Measurements from ENCODE around the gene GNG14. TPM values are rescaled to one million over a fixed set of nuclear protein-coding genes. Genes with fewer than 3 reads are reported as not detected.
A peak's percentile ranks its signal among the peaks of the same experiment; 100 is the strongest.

GNG14 gene
- total and polyA plus RNA-seq, 2 of the 13 experiments (the other 11 are each of a cell fraction or from before 2014, with no cell fraction given) = not detected

DNA sequence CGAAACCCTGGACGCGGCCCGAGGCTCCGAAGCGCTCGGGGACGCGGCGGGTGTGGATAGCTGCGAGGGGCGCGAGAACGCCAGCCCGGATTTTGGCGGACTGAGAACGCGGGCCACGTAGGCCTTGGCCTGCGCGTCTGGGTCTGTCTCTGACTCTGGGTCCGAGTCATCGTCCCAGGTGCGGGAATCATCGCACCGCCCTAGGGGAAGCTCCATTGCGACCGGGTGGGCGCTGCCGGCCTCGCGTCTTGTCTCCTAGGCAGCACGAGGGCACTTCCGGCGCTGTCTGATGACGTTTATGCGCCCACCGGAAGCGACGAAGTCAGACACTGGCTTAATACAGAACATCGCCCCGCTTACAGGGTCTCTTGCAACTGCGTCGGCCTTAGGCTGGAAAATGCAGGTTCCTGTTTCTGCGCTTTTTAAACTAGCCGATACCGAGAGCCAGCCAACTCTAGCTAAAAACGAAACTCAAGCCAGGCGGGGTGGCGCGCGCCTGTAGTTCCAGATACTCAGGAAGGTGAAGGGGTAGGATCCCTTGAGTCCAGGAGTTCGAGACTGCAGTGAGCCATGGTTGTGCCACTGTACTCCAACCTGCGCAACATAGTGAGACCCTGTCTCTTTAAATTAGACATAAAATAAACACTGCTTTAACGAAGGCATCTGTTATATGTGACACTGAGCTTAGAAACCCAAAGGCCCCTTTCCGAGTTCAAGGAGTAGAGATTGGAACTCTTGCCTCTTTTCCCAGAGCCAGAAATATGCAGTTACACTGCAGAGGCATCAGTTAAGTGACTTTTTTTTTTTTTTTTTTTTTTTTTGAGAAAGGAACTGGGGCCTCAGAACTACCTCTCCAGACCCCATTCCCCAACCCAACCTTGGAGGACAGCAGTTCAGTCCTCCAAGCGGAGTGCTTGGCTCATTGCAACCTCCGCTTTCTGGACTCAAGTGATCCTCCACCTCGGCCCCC lies 8.9 kb downstream of the GNG14 start, which contains the start of gene FBXW9 (continued):
- TF ChIP-seq, protein P1, sequence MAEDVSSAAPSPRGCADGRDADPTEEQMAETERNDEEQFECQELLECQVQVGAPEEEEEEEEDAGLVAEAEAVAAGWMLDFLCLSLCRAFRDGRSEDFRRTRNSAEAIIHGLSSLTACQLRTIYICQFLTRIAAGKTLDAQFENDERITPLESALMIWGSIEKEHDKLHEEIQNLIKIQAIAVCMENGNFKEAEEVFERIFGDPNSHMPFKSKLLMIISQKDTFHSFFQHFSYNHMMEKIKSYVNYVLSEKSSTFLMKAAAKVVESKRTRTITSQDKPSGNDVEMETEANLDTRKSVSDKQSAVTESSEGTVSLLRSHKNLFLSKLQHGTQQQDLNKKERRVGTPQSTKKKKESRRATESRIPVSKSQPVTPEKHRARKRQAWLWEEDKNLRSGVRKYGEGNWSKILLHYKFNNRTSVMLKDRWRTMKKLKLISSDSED (CRISPR knock-in tag; IDR thresholded peaks at IDR 0.05) = no peak
- TF ChIP-seq, protein P2, sequence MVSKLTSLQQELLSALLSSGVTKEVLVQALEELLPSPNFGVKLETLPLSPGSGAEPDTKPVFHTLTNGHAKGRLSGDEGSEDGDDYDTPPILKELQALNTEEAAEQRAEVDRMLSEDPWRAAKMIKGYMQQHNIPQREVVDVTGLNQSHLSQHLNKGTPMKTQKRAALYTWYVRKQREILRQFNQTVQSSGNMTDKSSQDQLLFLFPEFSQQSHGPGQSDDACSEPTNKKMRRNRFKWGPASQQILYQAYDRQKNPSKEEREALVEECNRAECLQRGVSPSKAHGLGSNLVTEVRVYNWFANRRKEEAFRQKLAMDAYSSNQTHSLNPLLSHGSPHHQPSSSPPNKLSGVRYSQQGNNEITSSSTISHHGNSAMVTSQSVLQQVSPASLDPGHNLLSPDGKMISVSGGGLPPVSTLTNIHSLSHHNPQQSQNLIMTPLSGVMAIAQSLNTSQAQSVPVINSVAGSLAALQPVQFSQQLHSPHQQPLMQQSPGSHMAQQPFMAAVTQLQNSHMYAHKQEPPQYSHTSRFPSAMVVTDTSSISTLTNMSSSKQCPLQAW (CRISPR knock-in tag; IDR thresholded peaks at IDR 0.05) = peak; percentile 91; the same call in 1 of the 2 replicates
- TF ChIP-seq ZNF83 (CRISPR knock-in tag; IDR thresholded peaks at IDR 0.05; ENCODE audit: borderline replicate concordance) (no peak), TBP (CRISPR knock-in tag; IDR thresholded peaks at IDR 0.05) (0 out of 2 replicates have a peak, but pooled peaks have one; percentile 18), ZNF337 (CRISPR knock-in tag; IDR thresholded peaks at IDR 0.05; ENCODE audit: borderline replicate concordance, low read depth) (peak; percentile 79; the same call in 1 of the 2 replicates), ZNF891 (CRISPR knock-in tag; IDR thresholded peaks at IDR 0.05) (peak; percentile 78; the same call in 1 of the 2 replicates), ZNF501 (CRISPR knock-in tag; IDR thresholded peaks at IDR 0.05) (peak; percentile 94), REXO4 (CRISPR knock-in tag; IDR thresholded peaks at IDR 0.05; ENCODE audit: borderline replicate concordance) (no peak), ERF (CRISPR knock-in tag; IDR thresholded peaks at IDR 0.05) (peak; percentile 77; the same call in 1 of the 2 replicates), HDAC6 (IDR thresholded peaks at IDR 0.05; ENCODE audit: low read depth, low read length) (no peak), ZNF335 (CRISPR knock-in tag; IDR thresholded peaks at IDR 0.05) (peak; percentile 42; the same call in 1 of the 2 replicates)
- TF ChIP-seq, protein P3, sequence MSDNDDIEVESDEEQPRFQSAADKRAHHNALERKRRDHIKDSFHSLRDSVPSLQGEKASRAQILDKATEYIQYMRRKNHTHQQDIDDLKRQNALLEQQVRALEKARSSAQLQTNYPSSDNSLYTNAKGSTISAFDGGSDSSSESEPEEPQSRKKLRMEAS (IDR thresholded peaks at IDR 0.05) = peak; percentile 93
- TF ChIP-seq, protein P4, sequence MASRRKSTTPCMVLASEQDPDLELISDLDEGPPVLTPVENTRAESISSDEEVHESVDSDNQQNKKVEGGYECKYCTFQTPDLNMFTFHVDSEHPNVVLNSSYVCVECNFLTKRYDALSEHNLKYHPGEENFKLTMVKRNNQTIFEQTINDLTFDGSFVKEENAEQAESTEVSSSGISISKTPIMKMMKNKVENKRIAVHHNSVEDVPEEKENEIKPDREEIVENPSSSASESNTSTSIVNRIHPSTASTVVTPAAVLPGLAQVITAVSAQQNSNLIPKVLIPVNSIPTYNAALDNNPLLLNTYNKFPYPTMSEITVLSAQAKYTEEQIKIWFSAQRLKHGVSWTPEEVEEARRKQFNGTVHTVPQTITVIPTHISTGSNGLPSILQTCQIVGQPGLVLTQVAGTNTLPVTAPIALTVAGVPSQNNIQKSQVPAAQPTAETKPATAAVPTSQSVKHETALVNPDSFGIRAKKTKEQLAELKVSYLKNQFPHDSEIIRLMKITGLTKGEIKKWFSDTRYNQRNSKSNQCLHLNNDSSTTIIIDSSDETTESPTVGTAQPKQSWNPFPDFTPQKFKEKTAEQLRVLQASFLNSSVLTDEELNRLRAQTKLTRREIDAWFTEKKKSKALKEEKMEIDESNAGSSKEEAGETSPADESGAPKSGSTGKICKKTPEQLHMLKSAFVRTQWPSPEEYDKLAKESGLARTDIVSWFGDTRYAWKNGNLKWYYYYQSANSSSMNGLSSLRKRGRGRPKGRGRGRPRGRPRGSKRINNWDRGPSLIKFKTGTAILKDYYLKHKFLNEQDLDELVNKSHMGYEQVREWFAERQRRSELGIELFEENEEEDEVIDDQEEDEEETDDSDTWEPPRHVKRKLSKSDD (CRISPR knock-in tag; IDR thresholded peaks at IDR 0.05; ENCODE audit: low read depth) = no peak
- TF ChIP-seq, protein P5, sequence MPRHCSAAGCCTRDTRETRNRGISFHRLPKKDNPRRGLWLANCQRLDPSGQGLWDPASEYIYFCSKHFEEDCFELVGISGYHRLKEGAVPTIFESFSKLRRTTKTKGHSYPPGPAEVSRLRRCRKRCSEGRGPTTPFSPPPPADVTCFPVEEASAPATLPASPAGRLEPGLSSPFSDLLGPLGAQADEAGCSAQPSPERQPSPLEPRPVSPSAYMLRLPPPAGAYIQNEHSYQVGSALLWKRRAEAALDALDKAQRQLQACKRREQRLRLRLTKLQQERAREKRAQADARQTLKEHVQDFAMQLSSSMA (CRISPR knock-in tag; IDR thresholded peaks at IDR 0.05) = 0 out of 2 replicates have a peak, but pooled peaks have one; percentile 62
- TF ChIP-seq, protein P6, sequence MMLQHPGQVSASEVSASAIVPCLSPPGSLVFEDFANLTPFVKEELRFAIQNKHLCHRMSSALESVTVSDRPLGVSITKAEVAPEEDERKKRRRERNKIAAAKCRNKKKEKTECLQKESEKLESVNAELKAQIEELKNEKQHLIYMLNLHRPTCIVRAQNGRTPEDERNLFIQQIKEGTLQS (CRISPR knock-in tag; IDR thresholded peaks at IDR 0.05) = no peak
- TF ChIP-seq, protein P7, sequence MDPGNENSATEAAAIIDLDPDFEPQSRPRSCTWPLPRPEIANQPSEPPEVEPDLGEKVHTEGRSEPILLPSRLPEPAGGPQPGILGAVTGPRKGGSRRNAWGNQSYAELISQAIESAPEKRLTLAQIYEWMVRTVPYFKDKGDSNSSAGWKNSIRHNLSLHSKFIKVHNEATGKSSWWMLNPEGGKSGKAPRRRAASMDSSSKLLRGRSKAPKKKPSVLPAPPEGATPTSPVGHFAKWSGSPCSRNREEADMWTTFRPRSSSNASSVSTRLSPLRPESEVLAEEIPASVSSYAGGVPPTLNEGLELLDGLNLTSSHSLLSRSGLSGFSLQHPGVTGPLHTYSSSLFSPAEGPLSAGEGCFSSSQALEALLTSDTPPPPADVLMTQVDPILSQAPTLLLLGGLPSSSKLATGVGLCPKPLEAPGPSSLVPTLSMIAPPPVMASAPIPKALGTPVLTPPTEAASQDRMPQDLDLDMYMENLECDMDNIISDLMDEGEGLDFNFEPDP (CRISPR knock-in tag; conservative IDR thresholded peaks at IDR 0.05) = no peak
